Gastrocnemius medialis (tissue), 4 donors: ENCODE measurements around the gene PKNOX1. TPM values are rescaled to one million over a fixed set of nuclear protein-coding genes. Genes with fewer than 3 reads are reported as not detected.
"Not testable (repeated sequence)": the region's sequence is repeated elsewhere in the genome, so short reads cannot be mapped to it uniquely, and the experiment has no call there.

Experiments
- ATAC-seq, 2 donors: fragments of 150-250 bp; one replicate each; pipeline ENCODE4 v1.9.1; 2016
- DNase-seq, 2 donors: peaks; one replicate each; pipeline ENCODE4 v3.0.0-alpha.2; 2019
- H3K27ac ChIP-seq, 4 donors: fragments of 200-600 bp; sonication (generic); 1 replicate in 1 of 4; 2 replicates in 3 of 4; pipeline ENCODE4 v1.5.1; 2016 to 2018; ENCODE audit warnings: mild to moderate bottlenecking in 2 of 4, moderate library complexity in 1 of 4
- H3K27me3 ChIP-seq, 3 donors: fragments of 200-600 bp; sonication (generic) in 2 of 3; 1 replicate in 1 of 3; 2 replicates in 2 of 3; pipeline versions ENCODE4 v1.5.1 to v1.6.0; 2016 to 2019; ENCODE audit warnings: mild to moderate bottlenecking in 1 of 3, moderate library complexity in 1 of 3
- H3K36me3 ChIP-seq, 2 donors: fragments of 200-600 bp; sonication (generic) in 1 of 2; one replicate each; pipeline ENCODE4 v1.5.1; 2017 to 2018
- H3K4me1 ChIP-seq, 2 donors: fragments of 200-600 bp; sonication (generic) in 1 of 2; one replicate each; pipeline ENCODE4 v1.5.1; 2016 to 2017; ENCODE audit warnings: mild to moderate bottlenecking in 2 of 2
- H3K4me3 ChIP-seq, 4 donors: fragments of 200-600 bp; sonication (generic) in 3 of 4; 1 replicate in 1 of 4; 2 replicates in 3 of 4; pipeline ENCODE4 v1.5.1; 2016 to 2019; ENCODE audit warnings: mild to moderate bottlenecking in 2 of 4
- H3K9me3 ChIP-seq, 3 donors: fragments of 200-600 bp; sonication (generic) in 2 of 3; 1 replicate in 1 of 3; 2 replicates in 2 of 3; pipeline ENCODE4 v1.5.1; 2016 to 2019
- CTCF ChIP-seq, 5 experiments: fragments of 450-650 bp in 3 of 5; fragments of 200-600 bp in 2 of 5; sonication (generic) in 2 of 5; IDR thresholded peaks in 4 of 5; conservative IDR thresholded peaks in 1 of 5; 1 replicate in 4 of 5; 2 replicates in 1 of 5; pipeline ENCODE4 v1.5.1; 2016 to 2019; ENCODE audit warnings: antibody characterized with exemption in 5 of 5, mild to moderate bottlenecking in 3 of 5, moderate library complexity in 3 of 5
- POLR2A ChIP-seq, 2 donors: fragments of 450-650 bp; IDR thresholded peaks; one replicate each; pipeline ENCODE4 v1.6.1; 2017; ENCODE audit warnings: antibody characterized with exemption in 2 of 2, mild to moderate bottlenecking in 2 of 2, moderate library complexity in 2 of 2
- in situ Hi-C, 4 donors: fragments of 200-750 bp; cut with MboI; loops; one replicate each; pipeline versions ENCODE4 v1.15.0 to v1.8.0; 2017; ENCODE audit warnings: low sequenced_read_pairs in 4 of 4
- intact Hi-C: fragments of 100-400 bp; cut with DNase I; formaldehyde crosslinking; loops from one replicate; pipeline ENCODE4 v1.15.1; 2023; ENCODE audit warnings: low total_unique reads
- total RNA-seq, 4 donors: library from RNA; depleted of rRNA; stranded (reverse); fragments of >200 nt; gene quantifications; one replicate each; pipeline versions ENCODE4 v1.1.0 to v1.2.3, GENCODE V29; 2016

PKNOX1 gene
- total RNA-seq, 4 donors from 2014 or later = 5.3 to 18.0 (median 7.6) TPM

- Histone ChIP-seq H3K4me3 (no peak overlapping the region), H3K4me1 (no peaks in the 10 kb centered on the region), H3K27ac (no peak overlapping the region), H3K27me3 (no peaks in the 10 kb centered on the region), H3K36me3 (no peaks in the 10 kb centered on the region), H3K9me3 (no peaks in the 10 kb centered on the region)
- in situ Hi-C loops (no loop called here), intact Hi-C loops (no loop called here)
- peak; percentile 92 to 96 for ATAC-seq
- no peak for DNase-seq
- TF ChIP-seq POLR2A (IDR thresholded peaks at IDR 0.05) = no peak
- TF ChIP-seq CTCF (IDR thresholded peaks at IDR 0.05 in 4 of 5, conservative IDR thresholded peaks at IDR 0.05 in 1 of 5) = no peak
Observed at GRCh38 chr21:42956824-42957630, 17.3 kb upstream of the PKNOX1 start.

GRCh38 chr21:42958122-42958521 lies 16.2 kb upstream of the PKNOX1 start:
- H3K27me3 ChIP-seq, H3K27ac ChIP-seq, H3K9me3 ChIP-seq, H3K4me3 ChIP-seq, in situ Hi-C loops, H3K4me1 ChIP-seq, DNase-seq, ATAC-seq, intact Hi-C loops, H3K36me3 ChIP-seq: not testable (repeated sequence)

DNA sequence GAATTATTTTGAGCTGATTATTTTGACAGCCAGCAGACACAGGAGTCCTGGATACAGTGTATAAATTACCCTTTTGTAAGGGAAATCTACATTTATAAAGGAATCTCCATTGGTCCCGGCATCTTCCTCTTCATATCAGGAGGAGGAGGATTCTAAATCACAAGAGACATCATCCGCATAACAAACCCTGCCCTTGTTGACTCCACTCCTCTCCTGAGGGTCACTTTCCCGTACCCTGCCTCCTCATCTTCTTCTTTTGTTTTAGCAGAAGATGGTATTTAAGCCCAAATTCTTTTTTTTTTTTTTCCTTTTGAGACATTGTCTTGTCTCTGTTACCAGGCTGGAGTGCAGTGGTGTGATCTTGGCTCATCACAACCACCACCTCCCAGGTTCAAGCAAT lies 14.6 kb upstream of the PKNOX1 start:
- intact Hi-C loops = no loop called here
- in situ Hi-C loops = no loop called here

DNA sequence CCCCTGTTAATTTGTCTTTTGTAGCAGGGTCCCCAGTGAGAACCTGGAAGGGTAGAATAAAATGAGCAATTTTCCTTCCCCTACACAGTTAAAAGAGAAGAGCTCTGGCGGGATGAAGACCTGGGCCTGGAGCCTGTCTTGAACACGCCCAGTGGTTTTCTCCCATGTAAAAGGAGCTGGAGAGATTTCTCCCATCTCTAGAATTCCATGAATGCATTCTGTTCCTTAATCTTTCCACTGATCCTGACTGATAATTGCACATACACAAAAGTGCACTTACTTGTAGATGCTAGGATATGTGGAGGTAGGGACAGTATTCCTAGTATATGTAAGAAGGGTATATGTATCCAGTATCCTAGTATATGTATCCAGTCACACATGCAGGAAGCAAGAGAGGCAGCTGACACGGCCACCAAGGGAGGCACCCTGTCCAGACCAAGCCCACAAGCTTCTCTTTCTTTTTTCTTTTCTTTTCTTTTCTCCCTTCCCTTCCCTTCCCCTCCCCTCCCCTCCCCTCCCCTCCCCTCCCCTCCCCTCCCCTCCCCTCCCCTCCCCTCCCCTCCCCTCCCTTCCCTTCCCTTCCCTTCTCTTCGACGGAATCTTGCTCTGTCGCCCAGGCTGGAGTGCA lies 11.9 kb upstream of the PKNOX1 start:
- H3K36me3 ChIP-seq = no peaks in the 10 kb centered on the region
- H3K27me3 ChIP-seq = no peaks in the 10 kb centered on the region
- H3K4me3 ChIP-seq = no peak overlapping the region
- DNase-seq (no peak), ATAC-seq (no peak)
- H3K4me1 ChIP-seq = peaks cover 0 to 6% of the 10 kb centered on the region in 2 donors
- H3K27ac ChIP-seq = no peak overlapping the region
- TF ChIP-seq CTCF (IDR thresholded peaks at IDR 0.05 in 4 of 5, conservative IDR thresholded peaks at IDR 0.05 in 1 of 5) (no peak), POLR2A (IDR thresholded peaks at IDR 0.05) (no peak)
- H3K9me3 ChIP-seq = no peaks in the 10 kb centered on the region
- in situ Hi-C loops (no loop called here), intact Hi-C loops (no loop called here)

More for the DNA sequence above, 14.6 kb upstream of the PKNOX1 start:
- ATAC-seq (no peak), DNase-seq (no peak)
- H3K4me3 ChIP-seq = no peak overlapping the region
- no peaks in the 10 kb centered on the region for H3K9me3 ChIP-seq
- H3K36me3 ChIP-seq = no peaks in the 10 kb centered on the region
- peaks cover 0 to 6% of the 10 kb centered on the region in 2 donors for H3K4me1 ChIP-seq
- H3K27me3 ChIP-seq = no peaks in the 10 kb centered on the region
- H3K27ac ChIP-seq = no peak overlapping the region
- TF ChIP-seq POLR2A (IDR thresholded peaks at IDR 0.05) (no peak), CTCF (IDR thresholded peaks at IDR 0.05 in 4 of 5, conservative IDR thresholded peaks at IDR 0.05 in 1 of 5) (no peak)

- DNase-seq (no peak), ATAC-seq (no peak)
- Histone ChIP-seq H3K27ac (no peak overlapping the region), H3K27me3 (no peaks in the 10 kb centered on the region), H3K36me3 (no peaks in the 10 kb centered on the region), H3K4me1 (peaks cover 0 to 6% of the 10 kb centered on the region in 2 donors), H3K9me3 (no peaks in the 10 kb centered on the region), H3K4me3 (no peak overlapping the region)
- intact Hi-C loops (no loop called here), in situ Hi-C loops (no loop called here)
- TF ChIP-seq POLR2A (IDR thresholded peaks at IDR 0.05) (no peak), CTCF (IDR thresholded peaks at IDR 0.05 in 4 of 5, conservative IDR thresholded peaks at IDR 0.05 in 1 of 5) (no peak)
Observed at GRCh38 chr21:42964086-42964485, 10.3 kb upstream of the PKNOX1 start.
